ENCODE data around the gene HBD.

Gene HBD

DNA sequence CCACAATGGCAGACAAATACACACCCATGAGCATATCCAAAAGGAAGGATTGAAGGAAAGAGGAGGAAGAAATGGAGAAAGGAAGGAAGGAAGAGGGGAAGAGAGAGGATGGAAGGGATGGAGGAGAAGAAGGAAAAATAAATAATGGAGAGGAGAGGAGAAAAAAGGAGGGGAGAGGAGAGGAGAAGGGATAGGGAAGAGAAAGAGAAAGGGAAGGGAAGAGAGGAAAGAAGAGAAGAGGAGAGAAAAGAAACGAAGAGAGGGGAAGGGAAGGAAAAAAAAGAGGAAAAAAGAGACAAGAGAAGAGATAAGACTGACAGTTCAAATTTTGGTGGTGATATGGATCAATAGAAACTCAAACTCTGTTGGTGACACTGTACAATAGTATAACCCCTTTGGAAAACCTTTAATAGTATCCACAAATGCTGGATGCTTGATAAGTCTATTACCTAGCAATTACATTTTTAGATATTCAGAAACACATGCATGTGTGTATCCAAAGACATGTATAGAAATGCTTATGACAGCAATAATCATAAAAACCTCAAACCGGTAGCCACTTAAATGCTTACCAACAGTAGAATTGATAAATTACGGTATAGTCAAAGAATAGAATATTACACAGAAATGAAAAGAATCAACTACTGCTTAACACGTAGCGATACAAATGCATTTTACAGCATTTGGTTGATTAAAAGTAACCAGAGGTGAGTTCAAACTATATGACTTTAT lies 1.2 kb upstream of the HBD start:
- H3K9me3 ChIP-seq (ENCODE audit: control insufficient read depth in 5 of 5, low read length in 5 of 5) = no peaks in the 10 kb centered on the region
- H3K27ac ChIP-seq (ENCODE audit: low read depth, low read length) = no peak overlapping the region
- H3K4me1 ChIP-seq (ENCODE audit: control insufficient read depth in 5 of 5, insufficient read depth in 5 of 5, low read length in 5 of 5) = no peaks in the 10 kb centered on the region

DNA sequence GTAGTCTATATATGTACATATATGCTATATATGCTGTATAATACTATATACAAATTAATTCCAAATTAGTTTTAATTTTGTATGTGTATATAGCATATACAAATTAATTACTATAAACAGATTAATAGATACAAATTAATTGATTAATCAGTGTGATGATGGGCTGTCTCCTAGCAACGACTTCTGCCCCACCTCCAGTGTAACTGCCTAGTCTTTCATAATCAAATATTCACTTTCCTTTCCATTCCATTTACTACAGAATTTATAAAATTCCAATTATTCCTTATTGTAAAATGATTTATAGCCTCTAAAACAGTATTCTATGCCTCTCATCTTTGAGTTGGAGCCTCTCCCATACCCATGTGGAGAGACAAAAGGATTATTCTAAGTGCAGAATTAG lies 976 bp downstream of the HBD start:
- Histone ChIP-seq H3K4me1 (ENCODE audit: control insufficient read depth in 5 of 5, insufficient read depth in 5 of 5, low read length in 5 of 5) (no peaks in the 10 kb centered on the region), H3K9me3 (ENCODE audit: control insufficient read depth in 5 of 5, low read length in 5 of 5) (no peaks in the 10 kb centered on the region), H3K9ac (ENCODE audit: low read length in 5 of 5) (no peak overlapping the region), H3K4me3 (ENCODE audit: low read depth in 1 of 5, low read length in 5 of 5) (no peak overlapping the region), H3K36me3 (ENCODE audit: control insufficient read depth in 5 of 5, insufficient read depth in 5 of 5, low read length in 5 of 5) (no peaks in the 10 kb centered on the region), H3K27me3 (ENCODE audit: control insufficient read depth in 5 of 5, insufficient read depth in 4 of 5, low read length in 5 of 5) (no peaks in the 10 kb centered on the region), H3K27ac (ENCODE audit: low read depth, low read length) (no peak overlapping the region)

More for the DNA sequence above, 1.2 kb upstream of the HBD start:
- no peaks in the 10 kb centered on the region for H3K36me3 ChIP-seq (ENCODE audit: control insufficient read depth in 5 of 5, insufficient read depth in 5 of 5, low read length in 5 of 5)
- H3K9ac ChIP-seq (ENCODE audit: low read length in 5 of 5) = no peak overlapping the region
- H3K27me3 ChIP-seq (ENCODE audit: control insufficient read depth in 5 of 5, insufficient read depth in 4 of 5, low read length in 5 of 5) = no peaks in the 10 kb centered on the region
- no peak overlapping the region for H3K4me3 ChIP-seq (ENCODE audit: low read depth in 1 of 5, low read length in 5 of 5)

DNA sequence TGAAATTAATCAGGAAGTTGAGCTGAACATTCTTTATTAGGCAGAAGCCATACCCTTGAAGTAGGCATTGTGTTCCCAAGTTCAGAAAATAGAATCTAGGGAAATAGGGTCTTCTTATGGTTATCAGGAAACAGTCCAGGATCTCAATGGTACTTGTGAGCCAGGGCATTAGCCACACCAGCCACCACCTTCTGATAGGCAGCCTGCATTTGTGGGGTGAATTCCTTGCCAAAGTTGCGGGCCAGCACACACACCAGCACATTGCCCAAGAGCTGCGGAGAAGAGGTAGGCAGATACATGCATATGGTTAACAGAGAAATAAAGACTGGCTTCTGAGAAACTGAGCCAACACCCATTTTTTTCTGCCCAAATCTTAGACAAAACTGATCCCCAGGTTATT lies 1.5 kb downstream of the HBD start:
- H3K9ac ChIP-seq (ENCODE audit: low read length in 5 of 5) = no peak overlapping the region
- no peaks in the 10 kb centered on the region for H3K27me3 ChIP-seq (ENCODE audit: control insufficient read depth in 5 of 5, insufficient read depth in 4 of 5, low read length in 5 of 5)
- H3K27ac ChIP-seq (ENCODE audit: low read depth, low read length) = no peak overlapping the region
- H3K4me3 ChIP-seq (ENCODE audit: low read depth in 1 of 5, low read length in 5 of 5) = no peak overlapping the region
- H3K9me3 ChIP-seq (ENCODE audit: control insufficient read depth in 5 of 5, low read length in 5 of 5) = no peaks in the 10 kb centered on the region
- H3K36me3 ChIP-seq (ENCODE audit: control insufficient read depth in 5 of 5, insufficient read depth in 5 of 5, low read length in 5 of 5) = no peaks in the 10 kb centered on the region
- H3K4me1 ChIP-seq (ENCODE audit: control insufficient read depth in 5 of 5, insufficient read depth in 5 of 5, low read length in 5 of 5) = no peaks in the 10 kb centered on the region

DNA sequence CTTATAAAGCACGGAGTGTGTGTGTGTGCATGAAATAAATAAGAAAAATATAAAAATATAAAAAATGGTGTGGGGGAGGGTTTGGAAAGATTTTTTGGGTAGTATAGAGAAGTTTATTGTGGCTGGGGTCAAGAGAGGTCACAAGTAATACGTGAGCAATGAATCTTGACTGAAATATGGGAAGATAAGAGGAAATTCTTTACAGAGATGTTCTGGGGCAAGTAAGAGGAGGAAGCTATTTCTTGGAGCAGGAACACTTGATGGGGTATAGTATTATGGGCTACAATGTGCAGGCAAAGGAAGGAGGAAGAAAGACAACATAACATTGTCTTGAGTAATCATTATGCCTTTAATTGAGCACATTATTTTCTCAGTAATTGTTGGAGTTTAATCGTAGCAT lies 2.1 kb downstream of the HBD start:
- no peak overlapping the region for H3K27ac ChIP-seq (ENCODE audit: low read depth, low read length)
- H3K9me3 ChIP-seq (ENCODE audit: control insufficient read depth in 5 of 5, low read length in 5 of 5) = no peaks in the 10 kb centered on the region
- H3K9ac ChIP-seq (ENCODE audit: low read length in 5 of 5) = no peak overlapping the region
- no peaks in the 10 kb centered on the region for H3K36me3 ChIP-seq (ENCODE audit: control insufficient read depth in 5 of 5, insufficient read depth in 5 of 5, low read length in 5 of 5)
- H3K4me1 ChIP-seq (ENCODE audit: control insufficient read depth in 5 of 5, insufficient read depth in 5 of 5, low read length in 5 of 5) = no peaks in the 10 kb centered on the region
- no peaks in the 10 kb centered on the region for H3K27me3 ChIP-seq (ENCODE audit: control insufficient read depth in 5 of 5, insufficient read depth in 4 of 5, low read length in 5 of 5)
- H3K4me3 ChIP-seq (ENCODE audit: low read depth in 1 of 5, low read length in 5 of 5) = no peak overlapping the region

DNA sequence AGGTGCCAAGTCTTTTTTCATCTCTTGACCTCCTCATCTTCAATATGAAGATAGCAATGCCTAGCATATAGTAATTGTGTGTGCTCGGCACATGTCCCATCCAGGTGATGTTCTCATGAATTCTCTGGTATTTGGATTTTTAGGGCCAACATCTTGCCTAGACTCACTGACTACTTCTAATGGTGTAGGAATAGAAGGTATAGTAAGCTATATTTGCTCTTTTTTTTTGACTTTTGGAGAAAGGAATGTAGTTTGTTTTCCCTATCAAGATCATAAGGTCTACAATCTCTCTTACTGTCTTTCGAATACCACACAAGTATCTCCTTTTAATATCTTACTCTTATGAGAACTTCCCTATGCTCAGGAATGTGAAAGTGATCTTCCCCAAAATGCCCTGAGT lies 3.2 kb downstream of the HBD start:
- no peaks in the 10 kb centered on the region for H3K27me3 ChIP-seq (ENCODE audit: control insufficient read depth in 5 of 5, insufficient read depth in 4 of 5, low read length in 5 of 5)
- H3K4me3 ChIP-seq (ENCODE audit: low read depth in 1 of 5, low read length in 5 of 5) = no peak overlapping the region
- H3K4me1 ChIP-seq (ENCODE audit: control insufficient read depth in 5 of 5, insufficient read depth in 5 of 5, low read length in 5 of 5) = no peaks in the 10 kb centered on the region
- no peak overlapping the region for H3K27ac ChIP-seq (ENCODE audit: low read depth, low read length)
- H3K36me3 ChIP-seq (ENCODE audit: control insufficient read depth in 5 of 5, insufficient read depth in 5 of 5, low read length in 5 of 5) = no peaks in the 10 kb centered on the region
- no peaks in the 10 kb centered on the region for H3K9me3 ChIP-seq (ENCODE audit: control insufficient read depth in 5 of 5, low read length in 5 of 5)
- H3K9ac ChIP-seq (ENCODE audit: low read length in 5 of 5) = no peak overlapping the region

DNA sequence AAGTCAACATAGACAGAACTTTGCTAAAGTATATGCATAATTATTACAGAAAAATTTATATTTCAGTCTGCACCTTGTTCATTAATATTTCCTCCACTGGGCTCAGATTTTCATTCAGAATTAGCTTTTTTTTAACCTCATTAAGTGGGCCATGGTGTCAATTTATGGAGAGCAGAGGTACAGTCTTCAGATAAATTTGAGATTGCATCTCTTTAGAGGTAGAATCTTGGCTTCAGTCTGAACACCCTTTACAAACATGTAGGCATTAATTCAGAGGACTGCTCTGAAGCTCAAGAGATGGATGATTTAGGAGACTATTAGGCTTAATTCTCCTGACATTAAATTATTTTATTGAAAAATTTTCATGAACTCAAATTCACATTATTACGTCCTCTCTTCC lies 4.0 kb downstream of the HBD start:
- no peaks in the 10 kb centered on the region for H3K27me3 ChIP-seq (ENCODE audit: control insufficient read depth in 5 of 5, insufficient read depth in 4 of 5, low read length in 5 of 5)
- no peaks in the 10 kb centered on the region for H3K36me3 ChIP-seq (ENCODE audit: control insufficient read depth in 5 of 5, insufficient read depth in 5 of 5, low read length in 5 of 5)
- H3K4me1 ChIP-seq (ENCODE audit: control insufficient read depth in 5 of 5, insufficient read depth in 5 of 5, low read length in 5 of 5) = no peaks in the 10 kb centered on the region
- no peak overlapping the region for H3K4me3 ChIP-seq (ENCODE audit: low read depth in 1 of 5, low read length in 5 of 5)
- H3K9ac ChIP-seq (ENCODE audit: low read length in 5 of 5) = no peak overlapping the region
- H3K9me3 ChIP-seq (ENCODE audit: control insufficient read depth in 5 of 5, low read length in 5 of 5) = no peaks in the 10 kb centered on the region
- H3K27ac ChIP-seq (ENCODE audit: low read depth, low read length) = no peak overlapping the region

DNA sequence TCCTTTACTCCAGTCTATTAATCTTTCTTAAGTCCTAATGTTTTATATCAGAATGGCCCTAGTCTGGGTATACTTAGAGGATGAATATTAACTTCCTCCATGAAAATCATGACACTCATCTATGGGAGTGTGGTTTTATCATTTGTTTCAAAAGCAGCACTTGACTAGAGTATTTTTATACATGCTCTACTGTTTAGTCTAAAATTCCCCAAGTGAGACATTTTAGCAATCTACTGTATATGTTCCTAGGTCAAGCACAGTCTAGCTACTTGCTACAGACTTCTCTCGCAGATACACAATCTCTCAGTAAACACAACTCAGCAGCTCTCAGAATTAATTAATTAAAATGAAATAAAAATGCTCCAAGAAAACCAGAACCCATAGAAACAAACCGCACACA lies 4.5 kb downstream of the HBD start:
- no peaks in the 10 kb centered on the region for H3K4me1 ChIP-seq (ENCODE audit: control insufficient read depth in 5 of 5, insufficient read depth in 5 of 5, low read length in 5 of 5)
- H3K9me3 ChIP-seq (ENCODE audit: control insufficient read depth in 5 of 5, low read length in 5 of 5) = no peaks in the 10 kb centered on the region
- no peaks in the 10 kb centered on the region for H3K36me3 ChIP-seq (ENCODE audit: control insufficient read depth in 5 of 5, insufficient read depth in 5 of 5, low read length in 5 of 5)
- H3K27me3 ChIP-seq (ENCODE audit: control insufficient read depth in 5 of 5, insufficient read depth in 4 of 5, low read length in 5 of 5) = no peaks in the 10 kb centered on the region
- H3K4me3 ChIP-seq (ENCODE audit: low read depth in 1 of 5, low read length in 5 of 5) = no peak overlapping the region
- H3K27ac ChIP-seq (ENCODE audit: low read depth, low read length) = no peak overlapping the region
- H3K9ac ChIP-seq (ENCODE audit: low read length in 5 of 5) = no peak overlapping the region

DNA sequence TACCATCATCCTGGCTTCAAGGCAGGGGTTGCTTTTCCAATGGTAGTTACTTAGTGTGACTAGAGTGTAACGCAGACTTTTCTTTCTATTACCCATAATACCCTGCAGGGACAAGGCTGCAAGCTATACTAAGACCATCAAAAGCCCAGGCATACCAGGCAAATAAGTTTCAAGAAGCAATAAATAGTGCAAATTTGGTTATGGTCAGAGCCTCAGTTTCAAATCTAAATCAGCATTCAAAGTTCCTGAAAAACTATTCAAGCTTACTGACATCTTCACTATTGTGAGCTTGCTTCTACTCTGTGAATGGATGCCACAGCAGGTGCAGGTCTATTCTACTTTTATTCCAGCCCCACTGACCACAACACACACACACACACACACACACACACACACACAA lies 4.9 kb downstream of the HBD start:
- no peaks in the 10 kb centered on the region for H3K4me1 ChIP-seq (ENCODE audit: control insufficient read depth in 5 of 5, insufficient read depth in 5 of 5, low read length in 5 of 5)
- no peaks in the 10 kb centered on the region for H3K9me3 ChIP-seq (ENCODE audit: control insufficient read depth in 5 of 5, low read length in 5 of 5)
- H3K36me3 ChIP-seq (ENCODE audit: control insufficient read depth in 5 of 5, insufficient read depth in 5 of 5, low read length in 5 of 5) = no peaks in the 10 kb centered on the region
- no peaks in the 10 kb centered on the region for H3K27me3 ChIP-seq (ENCODE audit: control insufficient read depth in 5 of 5, insufficient read depth in 4 of 5, low read length in 5 of 5)
- H3K4me3 ChIP-seq (ENCODE audit: low read depth in 1 of 5, low read length in 5 of 5) = no peak overlapping the region
- H3K9ac ChIP-seq (ENCODE audit: low read length in 5 of 5) = no peak overlapping the region
- H3K27ac ChIP-seq (ENCODE audit: low read depth, low read length) = no peak overlapping the region

DNA sequence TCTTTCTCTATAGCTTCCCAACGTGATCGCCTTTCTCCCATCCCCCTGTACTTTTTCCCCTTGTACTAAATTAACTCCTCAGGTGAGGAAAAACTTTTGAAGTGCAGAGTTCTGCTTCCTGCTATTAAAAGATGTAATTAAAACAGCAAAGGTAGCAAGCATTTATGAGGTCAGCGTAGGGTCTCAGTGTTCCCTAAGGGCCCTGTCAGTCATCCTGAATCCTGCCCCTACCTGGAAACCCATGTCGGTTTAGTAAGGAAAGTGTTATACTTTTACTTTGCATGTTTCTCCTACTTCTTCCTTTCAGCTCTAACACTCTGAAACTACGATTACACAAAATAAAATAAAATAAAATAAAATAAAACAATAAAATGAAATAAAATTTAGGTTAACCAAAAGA lies 6.2 kb downstream of the HBD start:
- Histone ChIP-seq H3K4me1 (ENCODE audit: control insufficient read depth in 5 of 5, insufficient read depth in 5 of 5, low read length in 5 of 5) (no peaks in the 10 kb centered on the region), H3K27ac (ENCODE audit: low read depth, low read length) (no peak overlapping the region), H3K36me3 (ENCODE audit: control insufficient read depth in 5 of 5, insufficient read depth in 5 of 5, low read length in 5 of 5) (no peaks in the 10 kb centered on the region), H3K9me3 (ENCODE audit: control insufficient read depth in 5 of 5, low read length in 5 of 5) (no peaks in the 10 kb centered on the region), H3K4me3 (ENCODE audit: low read depth in 1 of 5, low read length in 5 of 5) (no peak overlapping the region), H3K27me3 (ENCODE audit: control insufficient read depth in 5 of 5, insufficient read depth in 4 of 5, low read length in 5 of 5) (no peaks in the 10 kb centered on the region), H3K9ac (ENCODE audit: low read length in 5 of 5) (no peak overlapping the region)

DNA sequence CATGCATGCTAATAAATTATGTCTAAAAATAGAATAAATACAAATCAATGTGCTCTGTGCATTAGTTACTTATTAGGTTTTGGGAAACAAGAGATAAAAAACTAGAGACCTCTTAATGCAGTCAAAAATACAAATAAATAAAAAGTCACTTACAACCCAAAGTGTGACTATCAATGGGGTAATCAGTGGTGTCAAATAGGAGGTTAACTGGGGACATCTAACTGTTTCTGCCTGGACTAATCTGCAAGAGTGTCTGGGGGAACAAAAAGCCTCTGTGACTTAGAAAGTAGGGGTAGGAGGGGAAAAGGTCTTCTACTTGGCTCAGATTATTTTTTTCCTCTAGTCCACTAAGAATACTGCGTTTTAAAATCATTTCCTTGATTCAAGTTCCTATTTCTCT lies 6.6 kb downstream of the HBD start:
- Histone ChIP-seq H3K27me3 (ENCODE audit: control insufficient read depth in 5 of 5, insufficient read depth in 4 of 5, low read length in 5 of 5) (no peaks in the 10 kb centered on the region), H3K9me3 (ENCODE audit: control insufficient read depth in 5 of 5, low read length in 5 of 5) (no peaks in the 10 kb centered on the region), H3K36me3 (ENCODE audit: control insufficient read depth in 5 of 5, insufficient read depth in 5 of 5, low read length in 5 of 5) (no peaks in the 10 kb centered on the region), H3K4me1 (ENCODE audit: control insufficient read depth in 5 of 5, insufficient read depth in 5 of 5, low read length in 5 of 5) (no peaks in the 10 kb centered on the region), H3K4me3 (ENCODE audit: low read depth in 1 of 5, low read length in 5 of 5) (no peak overlapping the region), H3K9ac (ENCODE audit: low read length in 5 of 5) (no peak overlapping the region), H3K27ac (ENCODE audit: low read depth, low read length) (no peak overlapping the region)
